Ishikawa (cell line): ENCODE results near the gene CHCHD6.

Experiments
- CREB1 ChIP-seq: IDR thresholded peaks from 2 replicates; pipeline ENCODE4 v1.6.1; 2012; ENCODE audit warnings: low read depth
- FOXM1 ChIP-seq: IDR thresholded peaks from 2 replicates; pipeline ENCODE4 v1.6.1; 2012; ENCODE audit warnings: low read depth, borderline replicate concordance
- RAD21 ChIP-seq: IDR thresholded peaks from 2 replicates; pipeline ENCODE4 v1.6.1; 2012; ENCODE audit warnings: low read depth
- REST ChIP-seq: IDR thresholded peaks from 2 replicates; pipeline ENCODE4 v1.6.1; 2012; ENCODE audit warnings: low read depth, mild to moderate bottlenecking
- TAF1 ChIP-seq: IDR thresholded peaks from 2 replicates; pipeline ENCODE4 v1.6.1; 2012; ENCODE audit warnings: low read depth, mild to moderate bottlenecking

GRCh38 chr3:126993436-126993835 lies 289.4 kb downstream of the CHCHD6 start:
- TF ChIP-seq TAF1 (no peak), REST (no peak), RAD21 (no peak), CREB1 (no peak), FOXM1 (no peak)
